Panc1 (cell line): ENCODE measurements around the gene CROCC2. TPM values are rescaled to one million over a fixed set of nuclear protein-coding genes. Genes with fewer than 3 reads are reported as not detected.

Source experiments
- ATAC-seq: fragments of 200-7000 bp; cut with Tn5 transposase; 2 replicates; pipeline ENCODE4 v1.9.1; 2020; ENCODE audit warnings: mild to moderate bottlenecking, moderate library complexity
- BruUV-seq: library from RNA; stranded (reverse); fragments of 400-500 nt; replicated peaks from 2 replicates; lab custom pipeline; 2021; lab: Mats Ljungman, UMichigan
- CTCF ChIA-PET: fragments of 300-600 bp; sonication (Branson Sonifier 250); formaldehyde crosslinking; loops from one replicate; lab custom pipeline; 2022; ENCODE audit warnings: antibody characterized with exemption; lab: Charles Lee
- POLR2A ChIA-PET: fragments of 300-600 bp; sonication (Branson Sonifier 250); formaldehyde crosslinking; loops from one replicate; lab custom pipeline; 2022; ENCODE audit warnings: antibody characterized with exemption; lab: Charles Lee
- DNase-seq: peaks from one replicate; pipeline ENCODE4 v3.0.0-alpha.2; 2010; ENCODE audit warnings: low read depth, low spot score
- H3K27ac ChIP-seq: 2 replicates; pipeline ENCODE4 v1.5.1; 2011; ENCODE audit warnings: mild to moderate bottlenecking, low read length, inconsistent platforms
- H3K27me3 ChIP-seq: fragments of 200-500 bp; sonication (Bioruptor generic); 2 replicates; pipeline ENCODE4 v1.6.0; 2014; ENCODE audit warnings: low read length, inconsistent platforms; ENCODE audit not compliant: control insufficient read depth, insufficient read depth
- H3K36me3 ChIP-seq: fragments of 200-500 bp; sonication (Bioruptor generic); 2 replicates; pipeline ENCODE4 v1.5.1; 2014; ENCODE audit warnings: inconsistent platforms, mild to moderate bottlenecking, low read length, moderate library complexity; ENCODE audit not compliant: control insufficient read depth, insufficient read depth
- H3K4me1 ChIP-seq: 2 replicates; pipeline ENCODE4 v1.5.1; 2011; ENCODE audit warnings: inconsistent platforms, mild to moderate bottlenecking, low read length, moderate library complexity; ENCODE audit not compliant: control insufficient read depth, insufficient read depth
- H3K4me3 ChIP-seq, 2 experiments: 2 replicates each; pipeline ENCODE4 v1.5.1; 2011 to 2012; ENCODE audit warnings: low read depth in 2 of 2, low read length in 2 of 2, mild to moderate bottlenecking in 2 of 2, inconsistent platforms in 1 of 2, moderate library complexity in 1 of 2
- H3K9me3 ChIP-seq: fragments of 200-500 bp; sonication (Bioruptor generic); 2 replicates; pipeline ENCODE4 v1.5.1; 2014; ENCODE audit warnings: low read depth, mild to moderate bottlenecking, inconsistent platforms, low read length, moderate library complexity; ENCODE audit not compliant: control insufficient read depth, insufficient read depth
- CTCF ChIP-seq: fragments of 450-650 bp; IDR thresholded peaks from 2 replicates; pipeline ENCODE4 v1.5.1; 2017; ENCODE audit warnings: mild to moderate bottlenecking
- POLR2AphosphoS5 ChIP-seq: IDR thresholded peaks from 2 replicates; pipeline ENCODE4 v1.6.1; 2012; ENCODE audit warnings: mild to moderate bottlenecking, low read depth, low read length, moderate library complexity
- REST ChIP-seq, 2 experiments: IDR thresholded peaks; 2 replicates each; pipeline ENCODE4 v1.6.1; 2011 to 2012; ENCODE audit warnings: low read depth in 2 of 2, control low read depth in 1 of 2, low read length in 1 of 2, mild to moderate bottlenecking in 1 of 2, moderate library complexity in 1 of 2; ENCODE audit not compliant: insufficient read depth in 1 of 2
- SIN3A ChIP-seq: IDR thresholded peaks from 2 replicates; pipeline ENCODE4 v1.6.1; 2012; ENCODE audit warnings: low read depth, mild to moderate bottlenecking, low read length, moderate library complexity, borderline replicate concordance; ENCODE audit not compliant: insufficient read depth
- TCF7L2 ChIP-seq: IDR thresholded peaks from 2 replicates; pipeline ENCODE4 v1.6.1; 2011; ENCODE audit warnings: mild to moderate bottlenecking, low read depth, low read length, inconsistent platforms
- in situ Hi-C: cut with HindIII; loops from 2 replicates; pipeline ENCODE4 v1.10.0; 2016; ENCODE audit warnings: low sequenced_read_pairs, low pct_unique_long_range_greater_than_20kb
- intact Hi-C: fragments of 100-400 bp; cut with micrococcal nuclease; formaldehyde crosslinking; loops from one replicate; pipeline ENCODE4 v1.10.0; 2022; ENCODE audit not compliant: unreplicated experiment
- total RNA-seq: library from RNA; stranded (reverse); gene quantifications from one replicate; pipeline ENCODE4 v1.2.1, GENCODE V29; 2021; ENCODE audit not compliant: unreplicated experiment

The CROCC2 gene
- total RNA-seq, 1 experiment from 2014 or later: 0.23 TPM

- intact Hi-C loops: no loop called here
- ATAC-seq: no peak
- no TSS peak for BruUV-seq
- Histone ChIP-seq H3K4me3 (no peak overlapping the region), H3K27me3 (no peaks in the 10 kb centered on the region), H3K36me3 (no peaks in the 10 kb centered on the region), H3K9me3 (no peaks in the 10 kb centered on the region), H3K27ac (no peak overlapping the region), H3K4me1 (peaks cover 14% of the 10 kb centered on the region)
- CTCF ChIA-PET: no interaction called here
- DNase-seq: no peak
- no peak for TF ChIP-seq POLR2AphosphoS5
- TF ChIP-seq TCF7L2: no peak
- TF ChIP-seq CTCF: no peak
- no peak for TF ChIP-seq SIN3A
- no peak for TF ChIP-seq REST (IDR thresholded peaks at IDR 0.05; ENCODE audit: insufficient read depth in 1 of 2, low read depth in 2 of 2, low read length in 1 of 2)
- POLR2A ChIA-PET: no interaction called here
- in situ Hi-C loops: no loop called here
Observed at GRCh38 chr2:240985881-240986786, 80.0 kb downstream of the CROCC2 start.

- Histone ChIP-seq H3K36me3 (no peaks in the 10 kb centered on the region), H3K4me1 (peaks cover 20% of the 10 kb centered on the region), H3K27me3 (no peaks in the 10 kb centered on the region), H3K4me3 (no peak overlapping the region), H3K27ac (peak overlapping the region; percentile 12; the same call in 1 of the 2 replicates), H3K9me3 (no peaks in the 10 kb centered on the region)
- in situ Hi-C loops: no loop called here
- intact Hi-C loops: no loop called here
- POLR2A ChIA-PET: no interaction called here
- CTCF ChIA-PET: no interaction called here
- no TSS peak for BruUV-seq
- DNase-seq (no peak), ATAC-seq (no peak)
- TF ChIP-seq SIN3A: no peak
- no peak for TF ChIP-seq TCF7L2
- TF ChIP-seq REST (IDR thresholded peaks at IDR 0.05; ENCODE audit: insufficient read depth in 1 of 2, low read depth in 2 of 2, low read length in 1 of 2): no peak
- TF ChIP-seq POLR2AphosphoS5: no peak
- TF ChIP-seq CTCF: no peak
Observed at GRCh38 chr2:240986787-240987411, 80.8 kb downstream of the CROCC2 start.
